LoVo (cell line): ENCODE results near the gene MYO9B.
"Not testable (repeated sequence)": the region's sequence is repeated elsewhere in the genome, so short reads cannot be mapped to it uniquely, and the experiment has no call there.

Experiments
- DNase-seq: peaks from one replicate; pipeline ENCODE4 v3.0.0-alpha.2; 2016; ENCODE audit warnings: low spot score

Gene MYO9B

GRCh38 chr19:17180997-17181702 is 105.6 kb downstream of the MYO9B start:
- DNase-seq, result no peak

- DNase-seq, result no peak
Measured at GRCh38 chr19:17183271-17183761, 107.7 kb downstream of the MYO9B start.

DNA sequence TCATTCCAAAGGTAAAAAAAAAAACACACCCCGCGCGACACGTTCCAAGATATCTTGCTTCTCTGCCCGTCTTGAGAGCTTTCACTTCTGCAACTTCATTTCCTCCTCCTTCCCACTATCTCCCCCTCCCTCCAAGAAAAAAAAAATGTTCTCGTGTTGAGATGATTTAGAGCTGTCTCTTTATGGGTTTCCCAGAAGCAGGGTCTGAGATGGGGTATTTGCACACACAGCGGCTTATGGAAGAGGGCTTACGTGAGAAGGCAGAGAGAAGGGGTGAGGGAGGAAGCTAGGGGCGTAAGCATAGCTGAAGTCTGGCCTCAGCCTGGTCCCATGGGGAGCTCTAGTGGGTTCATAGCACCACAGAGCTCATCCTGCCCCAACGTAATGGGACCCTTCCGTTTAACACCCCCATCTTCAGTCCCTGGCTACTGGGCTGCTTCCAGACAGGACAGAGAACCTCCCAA is 108.3 kb downstream of the MYO9B start:
- DNase-seq, result no peak

- no peak for DNase-seq
Measured at GRCh38 chr19:17184371-17184841, 108.8 kb downstream of the MYO9B start.

- DNase-seq, result no peak
Measured at GRCh38 chr19:17185590-17185989, 110.0 kb downstream of the MYO9B start.

DNA sequence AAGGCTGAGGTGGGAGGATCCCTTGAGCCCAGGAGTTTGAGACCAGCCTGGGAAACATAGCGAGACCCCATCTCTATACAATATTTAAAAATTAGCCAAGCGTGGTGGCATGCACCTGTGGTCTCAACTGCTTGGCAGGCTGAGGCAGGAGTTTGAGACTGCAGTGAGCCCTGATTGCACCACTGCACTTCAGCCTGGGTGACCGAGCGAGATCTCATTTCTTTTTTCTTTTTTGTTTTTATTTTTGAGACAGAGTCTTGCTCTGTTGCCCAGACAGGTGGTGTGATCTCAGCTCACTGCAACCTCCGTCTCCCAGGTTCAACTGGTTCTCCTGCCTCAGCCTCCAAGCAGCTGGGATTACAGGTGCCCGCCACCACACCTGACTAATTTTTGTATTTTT is 116.2 kb downstream of the MYO9B start:
- DNase-seq, result not testable (repeated sequence)

DNA sequence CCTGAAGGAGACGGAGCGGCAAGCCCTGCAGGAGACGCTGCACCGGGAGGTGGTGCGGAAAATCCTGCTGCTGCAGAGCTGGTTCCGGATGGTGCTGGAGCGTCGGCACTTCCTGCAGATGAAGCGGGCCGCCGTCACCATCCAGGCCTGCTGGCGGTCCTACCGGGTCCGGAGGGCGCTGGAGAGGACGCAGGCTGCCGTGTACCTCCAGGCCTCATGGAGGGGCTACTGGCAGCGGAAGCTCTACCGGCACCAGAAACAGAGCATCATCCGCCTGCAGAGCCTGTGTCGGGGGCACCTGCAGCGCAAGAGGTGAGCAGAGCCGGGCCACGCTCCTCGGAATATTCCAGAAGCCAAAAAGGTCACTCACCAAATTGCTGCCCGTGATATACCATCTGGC is 117.2 kb downstream of the MYO9B start:
- DNase-seq, result no peak

DNA sequence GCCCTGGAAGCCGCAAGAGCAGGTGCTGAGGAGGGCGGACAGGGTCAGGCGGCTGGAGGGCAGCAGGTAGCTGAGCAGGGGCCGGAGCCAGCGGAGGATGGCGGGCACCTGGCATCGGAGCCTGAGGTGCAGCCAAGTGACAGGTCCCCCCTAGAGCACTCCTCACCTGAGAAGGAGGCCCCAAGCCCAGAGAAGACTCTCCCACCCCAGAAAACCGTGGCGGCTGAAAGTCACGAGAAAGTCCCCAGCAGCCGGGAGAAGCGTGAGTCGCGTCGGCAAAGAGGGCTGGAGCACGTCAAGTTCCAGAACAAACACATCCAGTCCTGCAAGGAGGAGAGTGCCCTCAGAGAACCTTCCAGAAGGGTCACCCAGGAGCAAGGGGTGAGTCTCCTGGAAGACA is 119.0 kb downstream of the MYO9B start:
- DNase-seq, result no peak

DNA sequence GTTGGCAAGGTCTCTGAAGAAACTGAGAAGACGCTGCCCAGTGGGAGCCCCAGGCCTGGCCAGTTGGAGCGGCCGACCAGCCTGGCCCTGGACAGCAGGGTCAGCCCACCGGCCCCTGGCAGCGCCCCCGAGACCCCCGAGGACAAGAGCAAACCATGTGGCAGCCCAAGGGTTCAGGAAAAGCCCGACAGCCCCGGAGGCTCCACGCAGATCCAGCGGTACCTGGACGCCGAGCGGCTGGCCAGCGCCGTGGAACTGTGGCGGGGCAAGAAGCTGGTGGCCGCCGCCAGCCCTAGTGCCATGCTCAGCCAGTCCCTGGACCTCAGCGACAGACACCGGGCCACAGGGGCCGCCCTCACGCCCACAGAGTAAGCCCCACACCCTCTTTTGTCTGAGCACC is 119.5 kb downstream of the MYO9B start:
- no peak for DNase-seq

DNA sequence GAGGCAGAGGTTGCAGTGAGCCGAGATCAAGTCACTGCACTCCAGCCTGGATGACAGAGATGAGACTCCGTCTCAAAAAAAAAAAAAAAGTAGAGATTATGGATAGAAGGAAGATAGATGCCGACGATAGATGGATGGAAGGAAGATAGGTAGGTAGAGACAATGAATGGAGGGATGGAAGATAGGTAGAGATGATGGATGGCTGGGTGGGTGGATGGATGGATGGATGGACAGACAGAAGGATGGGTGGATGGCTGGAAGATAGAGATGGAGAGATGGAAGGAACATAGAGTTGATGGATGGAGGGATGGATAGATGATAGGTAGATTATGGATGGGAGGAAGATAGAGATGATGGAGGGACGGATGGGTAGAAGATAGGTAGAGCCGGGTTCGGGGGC is 121.0 kb downstream of the MYO9B start:
- no peak for DNase-seq

DNA sequence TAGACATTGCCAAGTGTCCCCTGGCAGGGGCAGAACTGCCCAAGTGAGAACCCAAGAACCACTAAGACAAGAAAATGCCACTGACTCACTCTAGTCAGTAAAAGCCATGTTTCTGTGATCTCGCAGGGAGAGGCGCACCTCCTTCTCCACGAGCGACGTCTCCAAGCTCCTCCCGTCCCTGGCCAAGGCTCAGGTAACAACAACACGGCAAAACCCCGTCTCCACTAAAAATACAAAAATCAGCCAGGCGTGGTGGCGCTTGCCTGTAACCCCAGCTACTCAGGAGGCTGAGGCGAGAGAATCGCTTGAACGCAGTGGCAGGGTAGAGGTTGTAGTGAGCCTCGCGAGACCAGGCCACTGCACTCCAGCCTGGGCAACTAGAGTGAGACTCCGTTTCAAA is 122.1 kb downstream of the MYO9B start:
- DNase-seq, result no peak

DNA sequence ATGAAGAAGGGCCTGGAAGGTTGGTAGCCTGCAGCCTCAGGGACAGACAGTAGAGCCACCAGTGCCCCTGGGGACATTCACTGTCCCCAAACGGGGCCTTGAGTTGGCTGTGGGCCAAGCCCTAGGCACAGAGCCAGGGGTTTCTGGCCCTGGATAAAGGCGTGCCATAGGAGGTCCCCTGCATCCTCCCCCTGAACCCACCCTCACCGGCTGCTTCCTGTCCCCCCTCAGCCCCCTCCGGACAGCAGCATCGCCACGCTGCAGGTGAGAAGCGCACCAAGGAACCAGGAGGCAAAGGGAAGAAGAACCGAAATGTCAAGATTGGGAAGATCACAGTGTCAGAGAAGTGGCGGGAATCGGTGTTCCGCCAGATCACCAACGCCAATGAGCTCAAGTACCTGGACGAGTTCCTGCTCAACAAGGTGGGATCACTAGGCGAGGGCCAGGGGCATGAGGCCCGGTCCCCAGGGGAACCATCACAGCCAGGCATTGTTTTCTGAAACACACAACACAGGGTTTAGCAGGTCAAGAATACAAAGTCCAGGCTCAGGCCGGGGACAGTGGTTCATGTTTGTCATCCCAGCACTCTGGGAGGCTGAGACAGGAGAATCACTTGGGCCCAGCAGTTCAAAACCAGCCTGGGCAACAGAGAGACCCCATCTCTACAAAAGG is 125.0 kb downstream of the MYO9B start:
- DNase-seq, result no peak

DNA sequence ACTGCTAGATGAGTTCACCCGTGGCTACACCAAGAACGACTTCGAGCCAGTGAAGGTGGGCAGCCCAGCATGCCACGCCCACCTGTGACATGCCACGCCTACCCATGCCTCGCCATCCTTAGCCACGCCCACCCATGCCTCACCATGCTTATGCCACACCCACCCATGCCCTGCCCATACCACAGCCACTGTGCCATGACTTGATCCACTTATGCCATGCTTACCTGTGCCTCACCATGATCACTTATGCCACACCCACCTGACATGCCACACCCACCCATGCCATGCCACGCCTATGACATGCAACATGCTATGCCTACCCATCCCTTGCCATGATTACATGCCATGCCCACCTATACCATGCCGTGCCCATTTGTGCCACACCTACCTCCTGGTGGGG is 126.7 kb downstream of the MYO9B start:
- DNase-seq, result no peak

GRCh38 chr19:17202713-17203112 is 127.1 kb downstream of the MYO9B start:
- no peak for DNase-seq

DNA sequence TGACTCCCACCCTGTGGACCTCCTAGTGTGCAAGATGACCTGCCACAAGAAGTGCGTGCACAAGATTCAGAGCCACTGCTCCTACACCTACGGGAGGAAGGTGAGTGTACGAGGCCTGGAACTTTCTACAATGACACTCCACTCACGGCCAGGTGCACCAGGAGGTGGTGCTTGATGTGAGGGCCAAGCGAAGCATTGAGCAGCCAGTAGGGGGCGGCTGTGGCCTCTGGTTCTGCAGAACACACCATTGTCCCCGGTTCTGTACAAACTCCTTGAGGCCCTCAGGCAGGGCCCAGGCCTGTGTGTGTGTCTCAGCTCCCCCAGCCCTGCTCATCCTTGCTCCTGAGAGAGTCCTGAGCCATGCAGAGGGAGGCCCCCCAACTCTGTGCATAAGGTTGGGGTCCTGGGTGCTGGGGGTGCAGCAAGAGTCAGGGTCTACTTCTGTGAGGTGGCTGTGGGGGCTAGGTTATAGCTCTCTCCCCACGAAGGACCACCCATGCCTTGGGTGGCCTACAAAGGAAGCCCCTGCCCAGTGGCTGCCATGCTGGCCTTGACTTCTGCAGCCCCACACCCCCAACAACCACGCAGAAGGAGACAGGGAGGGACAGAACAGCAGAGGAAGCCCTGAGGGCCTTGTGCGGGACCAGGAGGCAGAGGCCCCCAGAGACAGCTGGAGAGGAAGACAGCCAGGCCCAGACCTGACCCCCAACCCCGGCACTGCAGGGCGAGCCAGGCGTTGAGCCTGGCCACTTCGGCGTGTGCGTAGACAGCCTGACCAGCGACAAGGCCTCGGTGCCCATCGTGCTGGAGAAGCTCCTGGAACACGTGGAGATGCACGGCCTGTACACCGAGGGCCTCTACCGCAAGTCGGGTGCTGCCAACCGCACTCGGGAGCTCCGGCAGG is 129.9 kb downstream of the MYO9B start:
- no peak for DNase-seq

- no peak for DNase-seq
Measured at GRCh38 chr19:17206736-17207581, 131.4 kb downstream of the MYO9B start.

GRCh38 chr19:17209126-17210036 is 133.8 kb downstream of the MYO9B start:
- no peak for DNase-seq

- no peak for DNase-seq
Measured at GRCh38 chr19:17210296-17210695, 134.7 kb downstream of the MYO9B start.

- DNase-seq, result no peak
Measured at GRCh38 chr19:17211547-17212446, 136.2 kb downstream of the MYO9B start.
